Keratinocyte (primary cell): Measurements from ENCODE around the gene IRAK2. TPM values are rescaled to one million over a fixed set of nuclear protein-coding genes. Genes with fewer than 3 reads are reported as not detected.
A peak's percentile ranks its signal among the peaks of the same experiment; 100 is the strongest.

ENCODE experiments used
- DNase-seq: peaks from one replicate; pipeline ENCODE4 v3.0.0-alpha.2; 2011; ENCODE audit warnings: low read depth, missing footprints, low spot score
- FAIRE-seq: peaks from 2 replicates; lab custom pipeline; 2011; peaks lifted over from hg19 to GRCh38; lab: Jason Lieb, UNC
- H2AFZ ChIP-seq: 2 replicates; pipeline ENCODE4 v1.6.0; 2012; ENCODE audit warnings: low read length, control low read depth, inconsistent platforms; ENCODE audit not compliant: control insufficient read depth
- H3K27ac ChIP-seq: 2 replicates; pipeline ENCODE4 v1.5.1; 2011; ENCODE audit warnings: low read length; ENCODE audit not compliant: control insufficient read depth, insufficient read depth
- H3K27me3 ChIP-seq: 3 replicates; pipeline ENCODE4 v1.6.0; 2011; ENCODE audit warnings: low read length; ENCODE audit not compliant: control insufficient read depth, insufficient read depth; ENCODE audit errors: extremely low read depth
- H3K36me3 ChIP-seq, 2 experiments: 2 replicates in 1 of 2; 3 replicates in 1 of 2; pipeline ENCODE4 v1.5.1; 2011; ENCODE audit warnings: low read length in 2 of 2, mild to moderate bottlenecking in 1 of 2; ENCODE audit not compliant: control insufficient read depth in 2 of 2, insufficient read depth in 2 of 2; ENCODE audit errors: extremely low read depth in 1 of 2
- H3K4me1 ChIP-seq: 3 replicates; pipeline ENCODE4 v1.5.1; 2011; ENCODE audit warnings: low read length; ENCODE audit not compliant: control insufficient read depth, insufficient read depth; ENCODE audit errors: extremely low read depth
- H3K4me2 ChIP-seq: 3 replicates; pipeline ENCODE4 v1.6.0; 2011; ENCODE audit warnings: low read depth, low read length; ENCODE audit not compliant: control insufficient read depth, insufficient read depth; ENCODE audit errors: extremely low read depth
- H3K4me3 ChIP-seq, 3 experiments: fragments of 200-600 bp in 1 of 3; sonication (generic) in 1 of 3; 2 replicates in 2 of 3; 3 replicates in 1 of 3; pipeline ENCODE4 v1.5.1; 2011 to 2016; ENCODE audit warnings: low read length in 3 of 3, mild to moderate bottlenecking in 3 of 3, control low read depth in 2 of 3, inconsistent platforms in 1 of 3, low read depth in 1 of 3, mixed read lengths in 1 of 3, mixed run types in 1 of 3, moderate library complexity in 1 of 3; ENCODE audit not compliant: control insufficient read depth in 2 of 3, insufficient read depth in 2 of 3; ENCODE audit errors: extremely low read depth in 1 of 3
- H3K79me2 ChIP-seq: 2 replicates; pipeline ENCODE4 v1.6.0; 2012; ENCODE audit warnings: low read length; ENCODE audit not compliant: control insufficient read depth, insufficient read depth
- H3K9ac ChIP-seq: 3 replicates; pipeline ENCODE4 v1.6.0; 2011; ENCODE audit warnings: low read length; ENCODE audit not compliant: control insufficient read depth, insufficient read depth; ENCODE audit errors: extremely low read depth
- H3K9me1 ChIP-seq: 3 replicates; pipeline ENCODE4 v1.6.0; 2011; ENCODE audit warnings: low read length; ENCODE audit not compliant: control insufficient read depth, insufficient read depth; ENCODE audit errors: extremely low read depth
- H3K9me3 ChIP-seq: 2 replicates; pipeline ENCODE4 v1.5.1; 2012; ENCODE audit warnings: low read depth, low read length; ENCODE audit not compliant: control insufficient read depth
- H4K20me1 ChIP-seq: 3 replicates; pipeline ENCODE4 v1.6.0; 2011; ENCODE audit warnings: low read length; ENCODE audit not compliant: control insufficient read depth, insufficient read depth; ENCODE audit errors: extremely low read depth
- CTCF ChIP-seq, 3 experiments: IDR thresholded peaks in 1 of 3; conservative IDR thresholded peaks in 1 of 3; optimal IDR thresholded peaks in 1 of 3; 2 replicates in 2 of 3; 3 replicates in 1 of 3; pipeline versions ENCODE3 to v1.5.1; 2011; ENCODE audit warnings: low read length in 3 of 3, mild to moderate bottlenecking in 3 of 3, moderate library complexity in 2 of 3, control low read depth in 1 of 3, inconsistent platforms in 1 of 3; ENCODE audit not compliant: insufficient read depth in 2 of 3; ENCODE audit errors: extremely low read depth in 1 of 3
- EZH2 ChIP-seq: IDR thresholded peaks from one replicate; pipeline ENCODE4 v1.6.1; 2012; ENCODE audit warnings: inconsistent platforms, mild to moderate bottlenecking, low read length, moderate library complexity
- dilution Hi-C: fragments of 300-500 bp; cut with MboI; formaldehyde crosslinking; loops from one replicate; pipeline ENCODE4 v1.7.0; 2020; ENCODE audit warnings: low sequenced_read_pairs; ENCODE audit not compliant: extremely low pct_ligation_motif_present
- polyA plus RNA-seq, 5 experiments: library from polyadenylated mRNA; depleted of rRNA in 3 of 5; stranded (reverse) in 3 of 5; stranded (forward) in 1 of 5; unstranded in 1 of 5; fragments of >200 nt; gene quantifications; 1 replicate in 1 of 5; 2 replicates in 3 of 5; 3 replicates in 1 of 5; pipeline versions ENCODE4 v1.2.1 to v1.2.3, GENCODE V29; 2011 to 2012; ENCODE audit warnings: missing spikeins in 2 of 5, low read depth in 1 of 5, low replicate concordance in 1 of 5

Gene IRAK2
- polyA plus RNA-seq, 1 donor (not counting 4 experiments of a cell fraction or from before 2014, with no cell fraction given), result 3.5 TPM

- TF ChIP-seq CTCF (optimal IDR thresholded peaks at IDR 0.05 in 1 of 3, IDR thresholded peaks at IDR 0.05 in 1 of 3, conservative IDR thresholded peaks at IDR 0.05 in 1 of 3; ENCODE audit: extremely low read depth in 1 of 3, insufficient read depth in 2 of 3, low read length in 3 of 3), result no peak
- no peak for TF ChIP-seq EZH2
- Histone ChIP-seq H3K27me3 (no peaks in the 10 kb centered on the region), H3K4me1 (peaks cover 14% of the 10 kb centered on the region), H3K4me2 (peak overlapping the region; percentile 90), H3K27ac (peak overlapping the region; percentile 83), H3K9ac (peak overlapping the region; percentile 85), H3K79me2 (peaks cover 46% of the 10 kb centered on the region), H2AFZ (no peak overlapping the region), H3K36me3 (peaks cover 14 to 19% of the 10 kb centered on the region in 2 experiments), H3K9me1 (peaks cover 3% of the 10 kb centered on the region), H3K4me3 (peak overlapping the region; percentile 60 to 97 (median 95)), H4K20me1 (no peaks in the 10 kb centered on the region), H3K9me3 (no peaks in the 10 kb centered on the region)
- FAIRE-seq, result no peak
- no peak for DNase-seq
- dilution Hi-C loops, result no loop called here
Measured at GRCh38 chr3:10249833-10250232, 85.1 kb downstream of the IRAK2 start.

GRCh38 chr3:10251006-10251405, 86.3 kb downstream of the IRAK2 start:
- peaks cover 14% of the 10 kb centered on the region for H3K4me1 ChIP-seq
- FAIRE-seq (no peak), DNase-seq (no peak)
- no peaks in the 10 kb centered on the region for H4K20me1 ChIP-seq
- no peak overlapping the region for H3K27ac ChIP-seq
- peak overlapping the region; percentile 90 for H3K4me2 ChIP-seq
- no peaks in the 10 kb centered on the region for H3K9me3 ChIP-seq
- H3K79me2 ChIP-seq, result peaks cover 56% of the 10 kb centered on the region
- H3K4me3 ChIP-seq, result no peak overlapping the region
- no peak overlapping the region for H3K9ac ChIP-seq
- no peak for TF ChIP-seq EZH2
- no peak for TF ChIP-seq CTCF (optimal IDR thresholded peaks at IDR 0.05 in 1 of 3, IDR thresholded peaks at IDR 0.05 in 1 of 3, conservative IDR thresholded peaks at IDR 0.05 in 1 of 3; ENCODE audit: extremely low read depth in 1 of 3, insufficient read depth in 2 of 3, low read length in 3 of 3)
- H2AFZ ChIP-seq, result no peak overlapping the region
- no peaks in the 10 kb centered on the region for H3K27me3 ChIP-seq
- peaks cover 15 to 23% of the 10 kb centered on the region in 2 experiments for H3K36me3 ChIP-seq
- dilution Hi-C loops, result no loop called here
- H3K9me1 ChIP-seq, result peaks cover 3% of the 10 kb centered on the region
